ENCODE measurements around the gene SIPA1L3. TPM values are rescaled to one million over a fixed set of nuclear protein-coding genes. Genes with fewer than 3 reads are reported as not detected.

SIPA1L3 gene
- total and polyA plus RNA-seq, 2 donors from 2014 or later: 5.8 to 61.7 TPM

DNA sequence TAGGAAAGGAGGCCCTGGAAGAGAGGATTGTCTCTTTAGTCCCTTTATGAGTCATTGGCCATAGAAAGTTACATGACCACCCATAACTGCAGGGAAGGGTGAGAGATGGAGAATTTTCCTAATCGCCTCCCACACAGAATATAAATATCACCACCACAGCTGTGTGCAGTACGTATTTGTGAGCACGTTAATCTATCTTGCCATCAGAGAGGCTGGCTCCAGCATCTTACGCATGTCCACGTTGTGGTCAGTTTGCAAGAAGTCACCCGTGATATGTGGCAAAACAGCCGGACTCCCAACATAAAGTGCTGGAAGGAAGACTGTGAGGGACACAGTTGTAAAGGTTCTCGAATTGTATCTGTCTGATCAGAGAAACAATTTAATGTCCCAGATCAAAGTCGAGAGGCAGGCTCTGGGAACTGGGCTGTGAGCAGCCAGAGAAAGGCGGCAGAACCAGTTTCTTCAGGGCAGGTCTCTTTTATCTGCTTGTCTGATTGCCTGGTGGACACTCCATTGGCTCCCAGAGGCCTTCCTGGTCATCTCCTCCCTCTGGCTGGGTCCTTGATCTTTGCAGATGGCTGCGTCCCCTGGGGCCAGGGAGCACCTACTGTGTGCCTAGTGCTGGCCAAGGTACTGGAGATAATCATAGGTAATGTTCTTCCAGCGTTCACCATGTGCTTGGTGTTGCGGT lies 74.9 kb downstream of the SIPA1L3 start:
- Histone ChIP-seq H3K27ac (ENCODE audit: low read depth in 2 of 2, low read length in 2 of 2) (no peak overlapping the region), H3K4me1 (ENCODE audit: control insufficient read depth in 2 of 3, insufficient read depth in 2 of 3, low read depth in 1 of 3, low read length in 3 of 3) (peaks cover 0 to 24% (median 19%) of the 10 kb centered on the region in 3 donors), H3K36me3 (ENCODE audit: control insufficient read depth in 2 of 3, insufficient read depth in 3 of 3, low read length in 3 of 3) (no peaks in the 10 kb centered on the region), H3K27me3 (ENCODE audit: control insufficient read depth, insufficient read depth, low read length) (no peaks in the 10 kb centered on the region), H3K4me3 (ENCODE audit: low read length in 3 of 3) (no peak overlapping the region), H3K9me3 (ENCODE audit: control insufficient read depth in 2 of 3, insufficient read depth in 1 of 3, low read length in 3 of 3) (no peaks in the 10 kb centered on the region), H3K9ac (ENCODE audit: low read length in 3 of 3) (no peak overlapping the region)
- DNase-seq (peak in 2 of 5 donors; percentile 35), FAIRE-seq (no peak)
- TF ChIP-seq CTCF (IDR thresholded peaks at IDR 0.05; ENCODE audit: borderline replicate concordance, extremely low read depth, insufficient read depth): no peak
- intact Hi-C loops (cut with DNase I): no loop called here

DNA sequence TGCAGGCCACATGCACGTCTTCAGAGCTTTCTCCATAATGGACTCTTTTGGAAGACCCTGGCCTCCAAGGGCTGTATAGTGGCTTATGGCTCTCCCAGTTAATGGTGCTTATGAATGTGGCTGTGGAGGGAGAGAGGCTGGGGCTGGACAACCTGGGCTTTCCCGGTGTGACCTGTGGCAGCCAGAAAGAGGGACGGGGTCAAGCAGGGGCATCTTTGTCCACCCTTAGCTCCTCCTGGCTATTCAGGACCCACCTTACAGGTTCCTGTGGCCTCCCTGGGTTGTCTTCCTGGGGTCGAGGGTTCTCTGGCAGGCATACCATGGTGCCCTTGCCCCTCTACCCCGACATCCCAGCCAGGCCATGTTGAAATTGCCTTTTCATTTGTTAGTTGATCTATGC lies 75.6 kb downstream of the SIPA1L3 start:
- intact Hi-C loops (cut with DNase I): no loop called here
- no peaks in the 10 kb centered on the region for H3K27me3 ChIP-seq (ENCODE audit: control insufficient read depth, insufficient read depth, low read length)
- DNase-seq (peak in 1 of 5 donors; percentile 5), FAIRE-seq (no peak)
- no peaks in the 10 kb centered on the region for H3K9me3 ChIP-seq (ENCODE audit: control insufficient read depth in 2 of 3, insufficient read depth in 1 of 3, low read length in 3 of 3)
- no peak for TF ChIP-seq CTCF (IDR thresholded peaks at IDR 0.05; ENCODE audit: borderline replicate concordance, extremely low read depth, insufficient read depth)
- H3K36me3 ChIP-seq (ENCODE audit: control insufficient read depth in 2 of 3, insufficient read depth in 3 of 3, low read length in 3 of 3): no peaks in the 10 kb centered on the region
- peaks cover 0 to 24% (median 19%) of the 10 kb centered on the region in 3 donors for H3K4me1 ChIP-seq (ENCODE audit: control insufficient read depth in 2 of 3, insufficient read depth in 2 of 3, low read depth in 1 of 3, low read length in 3 of 3)
- no peak overlapping the region for H3K4me3 ChIP-seq (ENCODE audit: low read length in 3 of 3)
- no peak overlapping the region for H3K9ac ChIP-seq (ENCODE audit: low read length in 3 of 3)
- no peak overlapping the region for H3K27ac ChIP-seq (ENCODE audit: low read depth in 2 of 2, low read length in 2 of 2)

GRCh38 chr19:37983153-37983552 lies 76.1 kb downstream of the SIPA1L3 start:
- no peak for TF ChIP-seq CTCF (IDR thresholded peaks at IDR 0.05; ENCODE audit: borderline replicate concordance, extremely low read depth, insufficient read depth)
- Histone ChIP-seq H3K9ac (ENCODE audit: low read length in 3 of 3) (no peak overlapping the region), H3K4me3 (ENCODE audit: low read length in 3 of 3) (no peak overlapping the region), H3K9me3 (ENCODE audit: control insufficient read depth in 2 of 3, insufficient read depth in 1 of 3, low read length in 3 of 3) (no peaks in the 10 kb centered on the region), H3K27ac (ENCODE audit: low read depth in 2 of 2, low read length in 2 of 2) (no peak overlapping the region), H3K36me3 (ENCODE audit: control insufficient read depth in 2 of 3, insufficient read depth in 3 of 3, low read length in 3 of 3) (no peaks in the 10 kb centered on the region), H3K4me1 (ENCODE audit: control insufficient read depth in 2 of 3, insufficient read depth in 2 of 3, low read depth in 1 of 3, low read length in 3 of 3) (peaks cover 0 to 24% (median 19%) of the 10 kb centered on the region in 3 donors), H3K27me3 (ENCODE audit: control insufficient read depth, insufficient read depth, low read length) (no peaks in the 10 kb centered on the region)
- DNase-seq (peak in 1 of 5 donors; percentile 22), FAIRE-seq (no peak)
- intact Hi-C loops (cut with DNase I): no loop called here
